Neural progenitor cell (in vitro differentiated cells): ENCODE results near the gene C1orf21. TPM values are rescaled to one million over a fixed set of nuclear protein-coding genes. Genes with fewer than 3 reads are reported as not detected.

Experiments
- DNase-seq: peaks from one replicate; pipeline ENCODE4 v3.0.0-alpha.2; 2016; ENCODE audit warnings: low spot score
- H2AFZ ChIP-seq: fragments of 200-600 bp; sonication (generic); replicated peaks from 2 replicates; pipeline ENCODE4 v1.6.1; 2016; ENCODE audit warnings: antibody characterized with exemption
- H3F3A ChIP-seq: fragments of 200-600 bp; sonication (generic); 2 replicates; pipeline ENCODE4 v1.6.1; 2016; ENCODE audit warnings: antibody characterized with exemption, low read depth
- H3K27ac ChIP-seq: fragments of 200-600 bp; sonication (generic); 2 replicates; pipeline ENCODE4 v1.5.1; 2016; ENCODE audit warnings: mild to moderate bottlenecking
- H3K27me3 ChIP-seq: fragments of 200-600 bp; sonication (generic); 2 replicates; pipeline ENCODE4 v1.6.1; 2016; ENCODE audit warnings: mild to moderate bottlenecking, moderate library complexity
- H3K36me3 ChIP-seq: fragments of 200-600 bp; sonication (generic); 2 replicates; pipeline ENCODE4 v1.5.1; 2016
- H3K4me1 ChIP-seq: fragments of 200-600 bp; sonication (generic); 2 replicates; pipeline ENCODE4 v1.6.1; 2016; ENCODE audit warnings: mixed run types
- H3K4me2 ChIP-seq: fragments of 200-600 bp; sonication (generic); 2 replicates; pipeline ENCODE4 v1.6.1; 2016
- H3K4me3 ChIP-seq: fragments of 200-600 bp; sonication (generic); 2 replicates; pipeline ENCODE4 v1.5.1; 2016
- H3K79me2 ChIP-seq: fragments of 200-600 bp; sonication (generic); 2 replicates; pipeline ENCODE4 v1.6.1; 2016; ENCODE audit warnings: low read depth
- H3K9ac ChIP-seq: fragments of 200-600 bp; sonication (generic); 2 replicates; pipeline ENCODE4 v1.6.1; 2016
- H3K9me3 ChIP-seq: fragments of 200-600 bp; sonication (generic); 2 replicates; pipeline ENCODE4 v1.5.1; 2016; ENCODE audit warnings: low read depth
- H4K20me1 ChIP-seq: fragments of 200-600 bp; sonication (generic); 2 replicates; pipeline ENCODE4 v1.6.1; 2016; ENCODE audit warnings: low read depth
- H3K27ac Mint-ChIP-seq: 3 replicates; pipeline ENCODE4 v1.8.0; 2021; ENCODE audit warnings: mixed read lengths
- H3K27me3 Mint-ChIP-seq: 2 replicates; pipeline ENCODE4 v1.8.0; 2022; ENCODE audit warnings: low read depth, mild to moderate bottlenecking, inconsistent platforms, moderate library complexity, mixed read lengths; ENCODE audit not compliant: insufficient read depth
- H3K36me3 Mint-ChIP-seq: 3 replicates; pipeline ENCODE4 v1.8.0; 2021; ENCODE audit warnings: mixed read lengths
- H3K4me1 Mint-ChIP-seq: 3 replicates; pipeline ENCODE4 v1.8.0; 2021; ENCODE audit warnings: mixed read lengths
- H3K4me3 Mint-ChIP-seq: 3 replicates; pipeline ENCODE4 v1.8.0; 2021; ENCODE audit warnings: mild to moderate bottlenecking, moderate library complexity, mixed read lengths
- H3K9me3 Mint-ChIP-seq: 3 replicates; pipeline ENCODE4 v1.8.0; 2020; ENCODE audit warnings: mixed read lengths
- CTCF ChIP-seq: fragments of 200-600 bp; sonication (generic); IDR thresholded peaks from 2 replicates; pipeline ENCODE4 v1.5.1; 2017; ENCODE audit warnings: antibody characterized with exemption, mild to moderate bottlenecking
- EZH2 ChIP-seq: fragments of 200-600 bp; sonication (generic); IDR thresholded peaks from 2 replicates; pipeline ENCODE4 v1.6.1; 2017; ENCODE audit warnings: antibody characterized with exemption, mild to moderate bottlenecking, moderate library complexity
- EZH2phosphoT487 ChIP-seq: fragments of 200-600 bp; sonication (generic); IDR thresholded peaks from 2 replicates; pipeline ENCODE4 v1.6.1; 2017; ENCODE audit warnings: antibody characterized with exemption
- total RNA-seq: library from RNA; depleted of rRNA; stranded (reverse); fragments of >200 nt; gene quantifications from 2 replicates; pipeline ENCODE4 v1.2.3, GENCODE V29; 2015; ENCODE audit warnings: low replicate concordance

C1orf21 gene
- total RNA-seq, 1 donor from 2014 or later = 117 TPM

- H3K9ac ChIP-seq = no peak overlapping the region
- Mint-ChIP-seq H3K27ac (no peak overlapping the region), H3K4me1 (peaks cover 6% of the 10 kb centered on the region), H3K27me3 (no peaks in the 10 kb centered on the region), H3K4me3 (no peak overlapping the region), H3K9me3 (no peaks in the 10 kb centered on the region), H3K36me3 (peaks cover 2% of the 10 kb centered on the region)
- peaks cover 14% of the 10 kb centered on the region for H3K4me1 ChIP-seq
- no peaks in the 10 kb centered on the region for H4K20me1 ChIP-seq
- no peaks in the 10 kb centered on the region for H3K9me3 ChIP-seq
- H2AFZ ChIP-seq = no peak overlapping the region
- peaks cover 6% of the 10 kb centered on the region for H3K79me2 ChIP-seq
- TF ChIP-seq EZH2 (no peak), CTCF (no peak), EZH2phosphoT487 (no peak)
- H3K27me3 ChIP-seq = no peaks in the 10 kb centered on the region
- DNase-seq = no peak
- H3F3A ChIP-seq = no peaks in the 10 kb centered on the region
- no peak overlapping the region for H3K4me2 ChIP-seq
- H3K4me3 ChIP-seq = no peak overlapping the region
- H3K27ac ChIP-seq = no peak overlapping the region
- H3K36me3 ChIP-seq = peaks cover 5% of the 10 kb centered on the region
Measured at GRCh38 chr1:184593597-184593996, 206.8 kb downstream of the C1orf21 start.

- Histone ChIP-seq H3K9ac (no peak overlapping the region), H3K79me2 (no peaks in the 10 kb centered on the region), H3K4me3 (no peak overlapping the region), H3K27ac (no peak overlapping the region), H3F3A (no peaks in the 10 kb centered on the region), H3K9me3 (no peaks in the 10 kb centered on the region), H2AFZ (no peak overlapping the region), H3K27me3 (no peaks in the 10 kb centered on the region), H3K4me1 (peaks cover 6% of the 10 kb centered on the region), H3K36me3 (peaks cover 5% of the 10 kb centered on the region), H4K20me1 (no peaks in the 10 kb centered on the region), H3K4me2 (no peak overlapping the region)
- peaks cover 6% of the 10 kb centered on the region for H3K4me1 Mint-ChIP-seq
- no peak for DNase-seq
- H3K4me3 Mint-ChIP-seq = no peak overlapping the region
- no peaks in the 10 kb centered on the region for H3K27me3 Mint-ChIP-seq
- TF ChIP-seq CTCF (no peak), EZH2phosphoT487 (no peak), EZH2 (no peak)
- no peaks in the 10 kb centered on the region for H3K9me3 Mint-ChIP-seq
- H3K36me3 Mint-ChIP-seq = peaks cover 2% of the 10 kb centered on the region
- H3K27ac Mint-ChIP-seq = no peak overlapping the region
Measured at GRCh38 chr1:184595596-184595995, 208.8 kb downstream of the C1orf21 start.

- H3K27ac Mint-ChIP-seq = no peak overlapping the region
- H3K27me3 Mint-ChIP-seq = no peaks in the 10 kb centered on the region
- Histone ChIP-seq H3K36me3 (peaks cover 2% of the 10 kb centered on the region), H3K27ac (no peak overlapping the region), H4K20me1 (no peaks in the 10 kb centered on the region), H3K4me2 (no peak overlapping the region), H3K4me1 (peaks cover 6% of the 10 kb centered on the region), H3K4me3 (no peak overlapping the region), H2AFZ (no peak overlapping the region), H3K27me3 (no peaks in the 10 kb centered on the region), H3F3A (no peaks in the 10 kb centered on the region), H3K9ac (no peak overlapping the region), H3K9me3 (no peaks in the 10 kb centered on the region), H3K79me2 (no peaks in the 10 kb centered on the region)
- TF ChIP-seq CTCF = peak; percentile 55
- no peak for TF ChIP-seq EZH2phosphoT487
- TF ChIP-seq EZH2 = no peak
- peaks cover 1% of the 10 kb centered on the region for H3K36me3 Mint-ChIP-seq
- H3K9me3 Mint-ChIP-seq = no peaks in the 10 kb centered on the region
- H3K4me1 Mint-ChIP-seq = peaks cover 6% of the 10 kb centered on the region
- no peak overlapping the region for H3K4me3 Mint-ChIP-seq
- peak; percentile 61 for DNase-seq
Measured at GRCh38 chr1:184596950-184597645, 210.3 kb downstream of the C1orf21 start.
